MM.1S (cell line): ENCODE measurements around the gene PAX7.

Experiments
- DNase-seq: peaks from one replicate; pipeline ENCODE4 v3.0.0-alpha.2; 2015
- H2AFZ ChIP-seq: fragments of 300-600 bp; sonication (generic); 2 replicates; pipeline ENCODE4 v1.6.0; 2016; ENCODE audit warnings: antibody characterized with exemption, low read length
- H3F3A ChIP-seq: fragments of 300-600 bp; sonication (generic); 2 replicates; pipeline ENCODE4 v1.6.1; 2016; ENCODE audit warnings: mild to moderate bottlenecking, antibody characterized with exemption, low read length, moderate library complexity, mixed read lengths; ENCODE audit not compliant: insufficient read depth
- H3K27ac ChIP-seq: fragments of 300-600 bp; sonication (generic); 2 replicates; pipeline ENCODE4 v1.5.1; 2016; ENCODE audit warnings: mild to moderate bottlenecking, low read length
- H3K27me3 ChIP-seq: fragments of 300-600 bp; sonication (generic); replicated peaks from 2 replicates; pipeline ENCODE4 v1.6.0; 2016; ENCODE audit warnings: low read length; ENCODE audit not compliant: insufficient read depth
- H3K36me3 ChIP-seq: fragments of 300-600 bp; sonication (generic); replicated peaks from 2 replicates; pipeline ENCODE4 v1.6.1; 2016; ENCODE audit warnings: mild to moderate bottlenecking, low read length, mixed read lengths; ENCODE audit not compliant: insufficient read depth
- H3K4me1 ChIP-seq: fragments of 300-600 bp; sonication (generic); 2 replicates; pipeline ENCODE4 v1.6.1; 2016; ENCODE audit warnings: low read length, mixed read lengths
- H3K4me2 ChIP-seq: fragments of 300-600 bp; sonication (generic); 2 replicates; pipeline ENCODE4 v1.6.0; 2016; ENCODE audit warnings: low read depth, low read length
- H3K4me3 ChIP-seq: fragments of 300-600 bp; sonication (generic); 2 replicates; pipeline ENCODE4 v1.5.1; 2016; ENCODE audit warnings: low read length, mixed read lengths
- H3K79me2 ChIP-seq: fragments of 300-600 bp; sonication (generic); 2 replicates; pipeline ENCODE4 v1.6.1; 2016; ENCODE audit warnings: mixed run types, low read length, mixed read lengths
- H3K9ac ChIP-seq: fragments of 300-600 bp; sonication (generic); 2 replicates; pipeline ENCODE4 v1.6.1; 2016; ENCODE audit warnings: low read length, mixed read lengths
- H3K9me2 ChIP-seq: fragments of 300-600 bp; sonication (generic); replicated peaks from 2 replicates; pipeline ENCODE4 v1.6.1; 2016; ENCODE audit warnings: mild to moderate bottlenecking, low read length, mixed read lengths; ENCODE audit not compliant: insufficient read depth
- H3K9me3 ChIP-seq: fragments of 300-600 bp; sonication (generic); replicated peaks from 2 replicates; pipeline ENCODE4 v1.6.1; 2016; ENCODE audit warnings: mild to moderate bottlenecking, low read length, mixed read lengths; ENCODE audit not compliant: insufficient read depth
- H4K20me1 ChIP-seq: fragments of 300-600 bp; sonication (generic); 2 replicates; pipeline ENCODE4 v1.6.1; 2016; ENCODE audit warnings: mild to moderate bottlenecking, low read length, moderate library complexity, mixed read lengths; ENCODE audit not compliant: insufficient read depth
- CTCF ChIP-seq: fragments of 300-600 bp; sonication (generic); IDR thresholded peaks from 2 replicates; pipeline ENCODE4 v1.5.1; 2016; ENCODE audit warnings: antibody characterized with exemption, low read length, mixed read lengths
- EZH2 ChIP-seq: fragments of 300-600 bp; sonication (generic); optimal IDR thresholded peaks from 2 replicates; pipeline ENCODE3; 2017; ENCODE audit warnings: low read depth, mild to moderate bottlenecking, antibody characterized with exemption, low read length, mixed read lengths
- EZH2phosphoT487 ChIP-seq: fragments of 300-600 bp; sonication (generic); IDR thresholded peaks from 2 replicates; pipeline ENCODE4 v1.6.1; 2018; ENCODE audit warnings: antibody characterized with exemption, low read length

PAX7 gene

GRCh38 chr1:18711003-18711402, 80.4 kb downstream of the PAX7 start:
- H2AFZ ChIP-seq, result no peak overlapping the region
- 0 out of 2 replicates have a peak, but pooled peaks cover 2% of the 10 kb centered on the region for H4K20me1 ChIP-seq
- peaks cover 95% of the 10 kb centered on the region for H3K27me3 ChIP-seq
- no peak overlapping the region for H3K4me2 ChIP-seq
- TF ChIP-seq EZH2 (no peak), EZH2phosphoT487 (no peak), CTCF (no peak)
- no peak overlapping the region for H3K4me3 ChIP-seq
- H3K4me1 ChIP-seq, result no peaks in the 10 kb centered on the region
- H3K27ac ChIP-seq, result no peak overlapping the region
- H3K79me2 ChIP-seq, result no peaks in the 10 kb centered on the region
- H3K36me3 ChIP-seq, result no peaks in the 10 kb centered on the region
- H3K9me2 ChIP-seq, result no peaks in the 10 kb centered on the region
- no peaks in the 10 kb centered on the region for H3F3A ChIP-seq
- no peak for DNase-seq
- H3K9me3 ChIP-seq, result no peaks in the 10 kb centered on the region
- no peak overlapping the region for H3K9ac ChIP-seq

GRCh38 chr1:18711536-18712251, 81.0 kb downstream of the PAX7 start:
- no peak overlapping the region for H2AFZ ChIP-seq
- no peak overlapping the region for H3K4me2 ChIP-seq
- no peak for DNase-seq
- H3K9ac ChIP-seq, result no peak overlapping the region
- no peaks in the 10 kb centered on the region for H3K9me2 ChIP-seq
- TF ChIP-seq EZH2 (no peak), CTCF (no peak), EZH2phosphoT487 (no peak)
- H3K79me2 ChIP-seq, result no peaks in the 10 kb centered on the region
- no peak overlapping the region for H3K27ac ChIP-seq
- H3K9me3 ChIP-seq, result no peaks in the 10 kb centered on the region
- H3K4me3 ChIP-seq, result no peak overlapping the region
- H3F3A ChIP-seq, result no peaks in the 10 kb centered on the region
- 0 out of 2 replicates have a peak, but pooled peaks cover 2% of the 10 kb centered on the region for H4K20me1 ChIP-seq
- no peaks in the 10 kb centered on the region for H3K4me1 ChIP-seq
- H3K36me3 ChIP-seq, result no peaks in the 10 kb centered on the region
- H3K27me3 ChIP-seq, result peaks cover 96% of the 10 kb centered on the region

- TF ChIP-seq CTCF (no peak), EZH2phosphoT487 (no peak), EZH2 (no peak)
- Histone ChIP-seq H3K27ac (no peak overlapping the region), H3K9me3 (no peaks in the 10 kb centered on the region), H3K9me2 (no peaks in the 10 kb centered on the region), H3K4me3 (no peak overlapping the region), H3K36me3 (no peaks in the 10 kb centered on the region), H3K4me1 (no peaks in the 10 kb centered on the region), H4K20me1 (0 out of 2 replicates have a peak, but pooled peaks cover 2% of the 10 kb centered on the region), H2AFZ (no peak overlapping the region), H3K9ac (no peak overlapping the region), H3K27me3 (peaks cover 94% of the 10 kb centered on the region), H3K79me2 (no peaks in the 10 kb centered on the region), H3K4me2 (no peak overlapping the region), H3F3A (no peaks in the 10 kb centered on the region)
- no peak for DNase-seq
Measured at GRCh38 chr1:18712252-18712600, 81.6 kb downstream of the PAX7 start.
